ENCODE results near the gene RBM17.

Gene RBM17

GRCh38 chr10:6148908-6149307, 60.1 kb downstream of the RBM17 start:
- H3K27me3 ChIP-seq (ENCODE audit: insufficient read depth, low read length) = no peaks in the 10 kb centered on the region
- H3K4me1 ChIP-seq (ENCODE audit: insufficient read depth, low read length, severe bottlenecking) = peaks cover 59% of the 10 kb centered on the region
- no peak overlapping the region for H3K4me3 ChIP-seq (ENCODE audit: low read depth, low read length, poor library complexity, severe bottlenecking)
- H3K9me2 ChIP-seq (ENCODE audit: low read depth, low read length) = no peaks in the 10 kb centered on the region
- no peak overlapping the region for H3K4me2 ChIP-seq (ENCODE audit: low read length)
- H3K27ac ChIP-seq (ENCODE audit: low read depth, low read length, poor library complexity, severe bottlenecking) = peak overlapping the region; percentile 36
- H3F3A ChIP-seq (ENCODE audit: insufficient read depth, low read length) = no peaks in the 10 kb centered on the region
- TF ChIP-seq CTCF (IDR thresholded peaks at IDR 0.05; ENCODE audit: low read length) = no peak
- TF ChIP-seq EZH2 (IDR thresholded peaks at IDR 0.05; ENCODE audit: borderline replicate concordance, low read length) = no peak
- no peaks in the 10 kb centered on the region for H3K9me3 ChIP-seq (ENCODE audit: low read length)
- no peak overlapping the region for H3K9ac ChIP-seq (ENCODE audit: low read length)
- 0 out of 2 replicates have a peak, but pooled peaks cover 5% of the 10 kb centered on the region for H3K36me3 ChIP-seq (ENCODE audit: insufficient read depth, low read length)
- H3K79me2 ChIP-seq (ENCODE audit: insufficient read depth, low read length) = no peaks in the 10 kb centered on the region
- no peak overlapping the region for H2AFZ ChIP-seq (ENCODE audit: low read length)
- H4K20me1 ChIP-seq (ENCODE audit: insufficient read depth, low read length) = no peaks in the 10 kb centered on the region

- Histone ChIP-seq H4K20me1 (ENCODE audit: insufficient read depth, low read length) (no peaks in the 10 kb centered on the region), H3K9me3 (ENCODE audit: low read length) (no peaks in the 10 kb centered on the region), H3K9me2 (ENCODE audit: low read depth, low read length) (no peaks in the 10 kb centered on the region), H3K9ac (ENCODE audit: low read length) (peak overlapping the region; percentile 36; the same call in 1 of the 2 replicates), H3K27ac (ENCODE audit: low read depth, low read length, poor library complexity, severe bottlenecking) (peak overlapping the region; percentile 63), H3K4me1 (ENCODE audit: insufficient read depth, low read length, severe bottlenecking) (peaks cover 44% of the 10 kb centered on the region), H3F3A (ENCODE audit: insufficient read depth, low read length) (no peaks in the 10 kb centered on the region), H3K4me2 (ENCODE audit: low read length) (peak overlapping the region; percentile 68), H3K27me3 (ENCODE audit: insufficient read depth, low read length) (no peaks in the 10 kb centered on the region), H3K4me3 (ENCODE audit: low read depth, low read length, poor library complexity, severe bottlenecking) (peak overlapping the region; percentile 44), H2AFZ (ENCODE audit: low read length) (no peak overlapping the region), H3K36me3 (ENCODE audit: insufficient read depth, low read length) (0 out of 2 replicates have a peak, but pooled peaks cover 5% of the 10 kb centered on the region), H3K79me2 (ENCODE audit: insufficient read depth, low read length) (peaks cover 4% of the 10 kb centered on the region; the same call in 1 of the 2 replicates)
- peak; percentile 83 for TF ChIP-seq CTCF (IDR thresholded peaks at IDR 0.05; ENCODE audit: low read length)
- no peak for TF ChIP-seq EZH2 (IDR thresholded peaks at IDR 0.05; ENCODE audit: borderline replicate concordance, low read length)
These were observed 62.5 kb downstream of the RBM17 start for GRCh38 chr10:6151087-6151977.

GRCh38 chr10:6153845-6154244, 65.0 kb downstream of the RBM17 start:
- H3K27ac ChIP-seq (ENCODE audit: low read depth, low read length, poor library complexity, severe bottlenecking) = no peak overlapping the region
- H3K9ac ChIP-seq (ENCODE audit: low read length) = no peak overlapping the region
- H4K20me1 ChIP-seq (ENCODE audit: insufficient read depth, low read length) = no peaks in the 10 kb centered on the region
- H3K9me3 ChIP-seq (ENCODE audit: low read length) = no peaks in the 10 kb centered on the region
- H3K79me2 ChIP-seq (ENCODE audit: insufficient read depth, low read length) = peaks cover 4% of the 10 kb centered on the region; the same call in 1 of the 2 replicates
- H3K4me2 ChIP-seq (ENCODE audit: low read length) = no peak overlapping the region
- H3K4me1 ChIP-seq (ENCODE audit: insufficient read depth, low read length, severe bottlenecking) = peaks cover 19% of the 10 kb centered on the region
- no peaks in the 10 kb centered on the region for H3K9me2 ChIP-seq (ENCODE audit: low read depth, low read length)
- H3K4me3 ChIP-seq (ENCODE audit: low read depth, low read length, poor library complexity, severe bottlenecking) = no peak overlapping the region
- H3F3A ChIP-seq (ENCODE audit: insufficient read depth, low read length) = no peaks in the 10 kb centered on the region
- H2AFZ ChIP-seq (ENCODE audit: low read length) = no peak overlapping the region
- no peaks in the 10 kb centered on the region for H3K27me3 ChIP-seq (ENCODE audit: insufficient read depth, low read length)
- TF ChIP-seq CTCF (IDR thresholded peaks at IDR 0.05; ENCODE audit: low read length) = no peak
- TF ChIP-seq EZH2 (IDR thresholded peaks at IDR 0.05; ENCODE audit: borderline replicate concordance, low read length) = no peak
- H3K36me3 ChIP-seq (ENCODE audit: insufficient read depth, low read length) = no peaks in the 10 kb centered on the region

Data from OCI-LY1 (cell line).